DND-41 (cell line): Measurements from ENCODE around the gene CDKN1A.

Source experiments
- ATAC-seq: fragments of 200-7000 bp; cut with Tn5 transposase; 3 replicates; pipeline ENCODE4 v1.9.1; 2021; ENCODE audit warnings: low read depth; ENCODE audit not compliant: insufficient read depth
- DNase-seq: peaks from one replicate; pipeline ENCODE4 v3.0.0-alpha.2; 2020
- H2AFZ ChIP-seq: 2 replicates; pipeline ENCODE4 v1.6.0; 2012; ENCODE audit warnings: low read depth, low read length
- H3K27ac ChIP-seq: 2 replicates; pipeline ENCODE4 v1.5.1; 2012; ENCODE audit warnings: low read length, inconsistent platforms
- H3K27me3 ChIP-seq: fragments of 200-600 bp; sonication (generic); 2 replicates; pipeline ENCODE4 v1.6.0; 2012; ENCODE audit warnings: low read length, mild to moderate bottlenecking, inconsistent platforms; ENCODE audit not compliant: insufficient read depth, poor library complexity
- H3K36me3 ChIP-seq: 2 replicates; pipeline ENCODE4 v1.5.1; 2012; ENCODE audit warnings: low read length, inconsistent platforms; ENCODE audit not compliant: insufficient read depth
- H3K4me1 ChIP-seq: 2 replicates; pipeline ENCODE4 v1.5.1; 2012; ENCODE audit warnings: mild to moderate bottlenecking, low read length; ENCODE audit not compliant: insufficient read depth
- H3K4me2 ChIP-seq: 2 replicates; pipeline ENCODE4 v1.6.0; 2012; ENCODE audit warnings: mild to moderate bottlenecking, moderate library complexity, low read length, inconsistent platforms; ENCODE audit not compliant: insufficient read depth
- H3K4me3 ChIP-seq, 2 experiments: fragments of 200-600 bp in 1 of 2; shearing (Covaris generic) in 1 of 2; 2 replicates each; pipeline ENCODE4 v1.5.1; 2012 to 2016; ENCODE audit warnings: inconsistent platforms in 2 of 2, low read length in 2 of 2, mild to moderate bottlenecking in 2 of 2, low read depth in 1 of 2, moderate library complexity in 1 of 2
- H3K79me2 ChIP-seq: 2 replicates; pipeline ENCODE4 v1.6.0; 2012; ENCODE audit warnings: low read length, inconsistent platforms; ENCODE audit not compliant: insufficient read depth
- H3K9ac ChIP-seq: 2 replicates; pipeline ENCODE4 v1.6.0; 2012; ENCODE audit warnings: low read depth, mild to moderate bottlenecking, inconsistent platforms, low read length, moderate library complexity
- H3K9me3 ChIP-seq: 2 replicates; pipeline ENCODE4 v1.5.1; 2012; ENCODE audit warnings: low read length, moderate library complexity, mild to moderate bottlenecking, inconsistent platforms; ENCODE audit not compliant: insufficient read depth, severe bottlenecking
- H4K20me1 ChIP-seq: 2 replicates; pipeline ENCODE4 v1.6.0; 2012; ENCODE audit warnings: low read length; ENCODE audit not compliant: insufficient read depth
- CTCF ChIP-seq: IDR thresholded peaks from 2 replicates; pipeline ENCODE4 v1.5.1; 2012; ENCODE audit warnings: borderline replicate concordance, low read length, moderate library complexity, mild to moderate bottlenecking; ENCODE audit not compliant: poor library complexity, severe bottlenecking; ENCODE audit errors: extremely low read depth
- EZH2 ChIP-seq: IDR thresholded peaks from 3 replicates; pipeline ENCODE4 v1.6.1; 2012; ENCODE audit warnings: borderline replicate concordance, low read depth, mild to moderate bottlenecking, moderate library complexity, low read length, inconsistent platforms; ENCODE audit not compliant: severe bottlenecking

CDKN1A gene

GRCh38 chr6:36735110-36736071, 56.9 kb downstream of the CDKN1A start:
- Histone ChIP-seq H3K9me3 (no peaks in the 10 kb centered on the region), H3K4me3 (no peak overlapping the region), H3K27me3 (no peaks in the 10 kb centered on the region), H3K79me2 (no peaks in the 10 kb centered on the region), H3K36me3 (no peaks in the 10 kb centered on the region), H3K4me1 (no peaks in the 10 kb centered on the region), H3K4me2 (no peak overlapping the region), H3K27ac (no peak overlapping the region), H4K20me1 (no peaks in the 10 kb centered on the region), H2AFZ (no peak overlapping the region), H3K9ac (no peak overlapping the region)
- ATAC-seq (no peak), DNase-seq (no peak)
- TF ChIP-seq EZH2 = no peak
- no peak for TF ChIP-seq CTCF
